K562 (cell line): Measurements from ENCODE around the gene MACROD2. TPM values are rescaled to one million over a fixed set of nuclear protein-coding genes. Genes with fewer than 3 reads are reported as not detected.

ENCODE experiments used
- ATAC-seq: fragments of 200-7000 bp; cut with Tn5 transposase; 3 replicates; pipeline ENCODE4 v1.9.1; 2020; ENCODE audit warnings: moderate library complexity
- BruUV-seq: library from RNA; stranded (reverse); fragments of 400-500 nt; replicated peaks from 2 replicates; lab custom pipeline; 2021; lab: Mats Ljungman, UMichigan
- CTCF ChIA-PET: fragments of 300-600 bp; formaldehyde crosslinking; extraction: SDS; loops from one replicate; lab custom pipeline; 2021; ENCODE audit warnings: low intra/inter-chr PET ratio; lab: Yijun Ruan, JAX
- POLR2A ChIA-PET: fragments of 300-600, 350-650 bp; sonication (Branson Sonifier 250); formaldehyde crosslinking; extraction: SDS; loops from one replicate; lab custom pipeline; 2021; ENCODE audit warnings: antibody characterized with exemption, inconsistent platforms; lab: Yijun Ruan, JAX
- DNase-seq, 4 experiments: peaks; one replicate each; pipeline versions ENCODE4 v3.0.0 to v3.0.0-alpha.2; 2011 to 2018; ENCODE audit warnings: low spot score in 3 of 4, mixed read lengths in 3 of 4; ENCODE audit errors: extremely low read depth in 1 of 4
- FAIRE-seq: peaks from 2 replicates; lab custom pipeline; 2011; peaks lifted over from hg19 to GRCh38; lab: Jason Lieb, UNC
- H2AFZ ChIP-seq: 2 replicates; pipeline ENCODE4 v1.6.0; 2011; ENCODE audit warnings: low read depth, low read length, control low read depth, inconsistent platforms
- H3K27ac ChIP-seq: fragments of 200-600 bp; 3 replicates; pipeline ENCODE4 v1.8.0; 2011; ENCODE audit warnings: low read depth, mild to moderate bottlenecking, control low read depth, inconsistent platforms, low read length, moderate library complexity, mixed read lengths; ENCODE audit errors: extremely low read depth
- H3K27me3 ChIP-seq, 2 experiments: fragments of 300-600 bp in 1 of 2; 2 replicates in 1 of 2; 3 replicates in 1 of 2; pipeline versions ENCODE4 v1.6.0 to v1.8.0; 2011; ENCODE audit warnings: inconsistent platforms in 2 of 2, low read length in 2 of 2, mild to moderate bottlenecking in 1 of 2, mixed read lengths in 1 of 2, moderate library complexity in 1 of 2; ENCODE audit not compliant: control insufficient read depth in 2 of 2, insufficient read depth in 2 of 2
- H3K36me3 ChIP-seq: fragments of 300-600 bp; 3 replicates; pipeline ENCODE4 v1.8.0; 2011; ENCODE audit warnings: mild to moderate bottlenecking, low read length, inconsistent platforms; ENCODE audit not compliant: control insufficient read depth, insufficient read depth
- H3K4me1 ChIP-seq, 2 experiments: fragments of 200-600 bp in 1 of 2; replicated peaks in 1 of 2; 2 replicates in 1 of 2; 3 replicates in 1 of 2; pipeline versions ENCODE4 v1.5.1 to v1.8.0; 2011; ENCODE audit warnings: inconsistent platforms in 2 of 2, low read length in 2 of 2, mild to moderate bottlenecking in 1 of 2, mixed read lengths in 1 of 2, moderate library complexity in 1 of 2; ENCODE audit not compliant: control insufficient read depth in 2 of 2, insufficient read depth in 2 of 2
- H3K4me2 ChIP-seq: 2 replicates; pipeline ENCODE4 v1.6.1; 2011; ENCODE audit warnings: low read length, control low read depth, inconsistent platforms, mixed read lengths; ENCODE audit not compliant: insufficient read depth
- H3K4me3 ChIP-seq: fragments of 200-600 bp; sonication (generic), shearing (Covaris generic); 2 replicates; pipeline ENCODE4 v1.5.1; 2016; ENCODE audit warnings: control low read depth, inconsistent platforms
- H3K79me2 ChIP-seq: fragments of 200-600 bp; 3 replicates; pipeline ENCODE4 v1.8.0; 2011; ENCODE audit warnings: low read length, inconsistent platforms; ENCODE audit not compliant: control insufficient read depth, insufficient read depth
- H3K9ac ChIP-seq, 2 experiments: 2 replicates each; pipeline versions ENCODE4 v1.6.0 to v1.6.1; 2011; ENCODE audit warnings: low read depth in 2 of 2, low read length in 2 of 2, control low read depth in 1 of 2, inconsistent platforms in 1 of 2, mild to moderate bottlenecking in 1 of 2, mixed read lengths in 1 of 2; ENCODE audit not compliant: insufficient read depth in 1 of 2
- H3K9me1 ChIP-seq: one replicate; pipeline ENCODE4 v1.6.0; 2011; ENCODE audit warnings: inconsistent platforms, mild to moderate bottlenecking, low read length, moderate library complexity; ENCODE audit not compliant: control insufficient read depth, insufficient read depth
- H3K9me3 ChIP-seq: replicated peaks from 2 replicates; pipeline ENCODE4 v1.5.1; 2011; ENCODE audit warnings: low read depth, low read length, inconsistent platforms; ENCODE audit not compliant: control insufficient read depth, insufficient read depth
- H4K20me1 ChIP-seq: replicated peaks from 2 replicates; pipeline ENCODE4 v1.6.1; 2011; ENCODE audit warnings: low read length, inconsistent platforms, mixed read lengths; ENCODE audit not compliant: control insufficient read depth, insufficient read depth
- CBFB ChIP-seq: sonication (generic); formaldehyde crosslinking; IDR thresholded peaks from 2 replicates; pipeline ENCODE4 v1.4.0; 2020; ENCODE audit warnings: mild to moderate bottlenecking, missing genetic modification reagents
- CREM ChIP-seq: IDR thresholded peaks from 2 replicates; pipeline ENCODE4 v1.6.1; 2014; ENCODE audit warnings: antibody characterized with exemption, low read depth
- DPF2 ChIP-seq: fragments of 450-650 bp; IDR thresholded peaks from 2 replicates; pipeline ENCODE4 v1.6.1; 2016
- MAFK ChIP-seq: IDR thresholded peaks from 2 replicates; pipeline ENCODE4 v1.6.1; 2011; ENCODE audit warnings: low read length, improper control_type of control experiment
- PHTF2 ChIP-seq: fragments of 250-450 bp; sonication (Bioruptor Pico); IDR thresholded peaks from 2 replicates; pipeline ENCODE4 v1.5.0; 2021; ENCODE audit warnings: mild to moderate bottlenecking
- POLR2AphosphoS5 ChIP-seq: IDR thresholded peaks from 2 replicates; pipeline ENCODE4 v1.6.1; 2011; ENCODE audit warnings: mild to moderate bottlenecking, low read depth, low read length, moderate library complexity; ENCODE audit not compliant: control insufficient read depth, insufficient read depth
- SP2 ChIP-seq: IDR thresholded peaks from 2 replicates; pipeline ENCODE4 v1.6.1; 2011; ENCODE audit warnings: mild to moderate bottlenecking, low read depth, low read length, moderate library complexity; ENCODE audit not compliant: poor library complexity, severe bottlenecking; ENCODE audit errors: extremely low read depth
- SRF ChIP-seq, 2 experiments: fragments of 250-450, 450-650 bp in 1 of 2; sonication (Bioruptor Pico) in 1 of 2; sonication (generic) in 1 of 2; formaldehyde crosslinking; IDR thresholded peaks; 2 replicates each; pipeline versions ENCODE4 v1.5.0 to v1.5.1; 2020 to 2022; ENCODE audit warnings: mild to moderate bottlenecking in 1 of 2, missing genetic modification reagents in 1 of 2
- STAT5A ChIP-seq: IDR thresholded peaks from 2 replicates; pipeline ENCODE4 v1.6.1; 2012; ENCODE audit warnings: low read length, inconsistent platforms, borderline replicate concordance
- TEAD4 ChIP-seq, 2 experiments: sonication (generic) in 1 of 2; formaldehyde crosslinking in 1 of 2; IDR thresholded peaks; 2 replicates each; pipeline versions ENCODE4 v1.6.1 to v1.8.0; 2012 to 2022; ENCODE audit warnings: borderline replicate concordance in 1 of 2, inconsistent platforms in 1 of 2, low read length in 1 of 2, mild to moderate bottlenecking in 1 of 2, missing genetic modification reagents in 1 of 2
- THAP12 ChIP-seq: fragments of 250-450 bp; sonication (Bioruptor Pico); IDR thresholded peaks from 2 replicates; pipeline ENCODE4 v1.9.0; 2021; ENCODE audit warnings: mild to moderate bottlenecking, inconsistent platforms
- XRCC4 ChIP-seq: IDR thresholded peaks from one replicate; pipeline ENCODE4 v1.6.1; 2011; ENCODE audit not compliant: insufficient read depth, insufficient read length; ENCODE audit errors: extremely low read depth
- ZNF146 ChIP-seq: IDR thresholded peaks from one replicate; pipeline ENCODE4 v1.6.1; 2018; ENCODE audit warnings: missing compliant biosample characterization; ENCODE audit not compliant: unreplicated experiment
- ZNF449 ChIP-seq: fragments of 250-450 bp; sonication (Bioruptor Pico); IDR thresholded peaks from 2 replicates; pipeline ENCODE4 v1.8.0; 2022; ENCODE audit warnings: moderate library complexity, mild to moderate bottlenecking, inconsistent platforms
- ZNF699 ChIP-seq: fragments of 250-450 bp; sonication (Bioruptor Pico); IDR thresholded peaks from 2 replicates; pipeline ENCODE4 v1.8.0; 2021; ENCODE audit warnings: mild to moderate bottlenecking, moderate library complexity; ENCODE audit not compliant: insufficient replicate concordance
- ZNF707 ChIP-seq: fragments of 250-450 bp; sonication (Bioruptor Pico); conservative IDR thresholded peaks from 2 replicates; pipeline ENCODE4 v1.8.0; 2022; ENCODE audit warnings: inconsistent platforms, mild to moderate bottlenecking, moderate library complexity
- ZSCAN32 ChIP-seq: fragments of 450-650 bp; formaldehyde crosslinking; IDR thresholded peaks from 2 replicates; pipeline ENCODE4 v1.4.0; 2020; ENCODE audit warnings: mild to moderate bottlenecking, moderate library complexity
- WGBS: fragments of 100-300 bp; shearing (Covaris generic); methylation state at CpG from one replicate; pipeline ENCODE4 v1.1.6; 2016; ENCODE audit warnings: low coverage, mixed read lengths; ENCODE audit not compliant: insufficient coverage; ENCODE audit errors: missing lambda C conversion rate; 5-methylcytosine and 5-hydroxymethylcytosine counted together
- in situ Hi-C: fragments of 300-500 bp; cut with MboI; formaldehyde crosslinking; loops from 4 replicates; pipeline ENCODE4 v1.15.0; 2018; ENCODE audit warnings: inconsistent platforms, mixed read lengths
- intact Hi-C: fragments of 100-400 bp; cut with micrococcal nuclease; formaldehyde crosslinking; loops from 2 replicates; pipeline ENCODE4 v1.14.2; 2022
- polyA plus RNA-seq, 8 experiments: library from polyadenylated mRNA; depleted of rRNA in 4 of 8; stranded (reverse) in 5 of 8; unstranded in 3 of 8; fragments of >200 nt; fragmentation: Nextera tagmentation in 2 of 8; fragmentation: Illumina TruSeq in 1 of 8; extraction: Ambion mirVana in 2 of 8; extraction: Trizol in 1 of 8; gene quantifications; 2 replicates each; pipeline versions ENCODE4 v1.2.1 to v1.2.3, GENCODE V29; 2011 to 2014; ENCODE audit warnings: inconsistent platforms in 1 of 8, missing spikeins in 1 of 8
- total RNA-seq, 7 experiments: library from RNA; depleted of rRNA in 6 of 7; stranded (reverse); fragments of >200 nt in 6 of 7; fragmentation: Illumina TruSeq in 2 of 7; extraction: Trizol in 2 of 7; gene quantifications; 2 replicates each; pipeline versions ENCODE4 v1.2.1 to v1.2.3, GENCODE V29; 2011 to 2021; ENCODE audit warnings: low replicate concordance in 1 of 7

MACROD2 gene
- total and polyA plus RNA-seq, 9 of the 15 experiments (the other 6 are each of a cell fraction or from before 2014, with no cell fraction given), result not detected

- H3K9ac ChIP-seq, result no peak overlapping the region
- FAIRE-seq (no peak), DNase-seq (no peak), ATAC-seq (no peak)
- H3K4me3 ChIP-seq, result no peak overlapping the region
- intact Hi-C loops (no loop called here), in situ Hi-C loops (no loop called here)
- BruUV-seq, result no TSS peak
- no peaks in the 10 kb centered on the region for H3K79me2 ChIP-seq
- H3K9me1 ChIP-seq, result no peaks in the 10 kb centered on the region
- H3K36me3 ChIP-seq, result no peaks in the 10 kb centered on the region
- H4K20me1 ChIP-seq, result no peaks in the 10 kb centered on the region
- ChIA-PET CTCF (no interaction called here), POLR2A (no interaction called here)
- WGBS, result 0% methylated on average over 3 of the region's 4 CpGs
- TF ChIP-seq POLR2AphosphoS5 (no peak), ZSCAN32 (no peak), SP2 (no peak), PHTF2 (CRISPR knock-in tag) (no peak), ZNF699 (no peak), CBFB (CRISPR knock-in tag) (no peak), ZNF146 (CRISPR knock-in tag) (no peak), XRCC4 (no peak), MAFK (no peak), TEAD4 (IDR thresholded peaks at IDR 0.05; ENCODE audit: low read length) (no peak), TEAD4 (CRISPR knock-in tag; IDR thresholded peaks at IDR 0.05; ENCODE audit: borderline replicate concordance) (no peak), ZNF707 (CRISPR knock-in tag) (no peak), SRF (CRISPR knock-in tag; IDR thresholded peaks at IDR 0.05) (no peak), DPF2 (no peak), ZNF449 (no peak), THAP12 (no peak), CREM (no peak), STAT5A (no peak)
- no peaks in the 10 kb centered on the region for H3K9me3 ChIP-seq
- H3K4me1 ChIP-seq, result no peaks in the 10 kb centered on the region
- no peak overlapping the region for H3K4me2 ChIP-seq
- H2AFZ ChIP-seq, result no peak overlapping the region
- no peak overlapping the region for H3K27ac ChIP-seq
- no peaks in the 10 kb centered on the region for H3K27me3 ChIP-seq
These were observed 1181.6 kb downstream of the MACROD2 start for GRCh38 chr20:15176929-15177328.
